K562 (cell line): ENCODE data around the gene ACBD6. TPM values are rescaled to one million over a fixed set of nuclear protein-coding genes. Genes with fewer than 3 reads are reported as not detected.

Source experiments
- BMI1 ChIP-seq: fragments of 150-350 bp; IDR thresholded peaks from 2 replicates; pipeline ENCODE4 v1.6.1; 2014; ENCODE audit warnings: low read length
- BRD9 ChIP-seq: fragments of 450-650 bp; IDR thresholded peaks from 2 replicates; pipeline ENCODE4 v1.6.1; 2018; ENCODE audit warnings: low read depth; ENCODE audit not compliant: partially characterized antibody
- FOXK2 ChIP-seq, 2 experiments: fragments of 450-650 bp; IDR thresholded peaks in 1 of 2; conservative IDR thresholded peaks in 1 of 2; 2 replicates each; pipeline ENCODE4 v1.6.1; 2016; ENCODE audit warnings: low read depth in 2 of 2, mild to moderate bottlenecking in 1 of 2
- FOXM1 ChIP-seq, 2 experiments: fragments of 450-650 bp in 1 of 2; sonication (generic) in 1 of 2; formaldehyde crosslinking in 1 of 2; IDR thresholded peaks; 2 replicates each; pipeline versions ENCODE4 v1.6.1 to v1.9.0; 2017 to 2022; ENCODE audit warnings: low read depth in 2 of 2, mild to moderate bottlenecking in 2 of 2, missing genetic modification reagents in 1 of 2, moderate library complexity in 1 of 2
- GATA2 ChIP-seq: sonication (generic); formaldehyde crosslinking; IDR thresholded peaks from 2 replicates; pipeline ENCODE4 v1.4.0; 2020; ENCODE audit warnings: mild to moderate bottlenecking, missing genetic modification reagents
- HIVEP1 ChIP-seq: fragments of 250-450 bp; sonication (Bioruptor Pico); IDR thresholded peaks from 2 replicates; pipeline ENCODE4 v1.4.0; 2020; ENCODE audit warnings: mild to moderate bottlenecking
- HLTF ChIP-seq: fragments of 450-650 bp; IDR thresholded peaks from 2 replicates; pipeline ENCODE4 v1.6.1; 2016
- MITF ChIP-seq: IDR thresholded peaks from 2 replicates; pipeline ENCODE4 v1.6.1; 2014; ENCODE audit warnings: antibody characterized with exemption
- NR0B1 ChIP-seq: fragments of 450-650 bp; IDR thresholded peaks from one replicate; pipeline ENCODE4 v1.6.1; 2018; ENCODE audit warnings: mild to moderate bottlenecking, moderate library complexity; ENCODE audit not compliant: partially characterized antibody
- NR3C1 ChIP-seq: sonication (generic); formaldehyde crosslinking; IDR thresholded peaks from 2 replicates; pipeline ENCODE4 v1.8.1; 2022; ENCODE audit warnings: missing genetic modification reagents
- RAD21 ChIP-seq, 2 experiments: fragments of 250-450 bp in 1 of 2; fragments of 450-650 bp in 1 of 2; sonication (Bioruptor Pico) in 1 of 2; formaldehyde crosslinking in 1 of 2; IDR thresholded peaks in 1 of 2; conservative IDR thresholded peaks in 1 of 2; 2 replicates each; pipeline versions ENCODE4 v1.4.0 to v1.8.0; 2020 to 2022; ENCODE audit warnings: mild to moderate bottlenecking in 2 of 2, moderate library complexity in 1 of 2
- STAG1 ChIP-seq: sonication (generic); formaldehyde crosslinking; IDR thresholded peaks from 2 replicates; pipeline ENCODE4 v1.5.0; 2020; ENCODE audit warnings: missing genetic modification reagents, borderline replicate concordance
- ZFP36 ChIP-seq: fragments of 150-350 bp; IDR thresholded peaks from 2 replicates; pipeline ENCODE4 v1.6.1; 2018; ENCODE audit warnings: low read length, low read depth; ENCODE audit not compliant: partially characterized antibody
- ZFX ChIP-seq: sonication (generic); formaldehyde crosslinking; IDR thresholded peaks from 2 replicates; pipeline ENCODE4 v1.8.0; 2022; ENCODE audit warnings: mild to moderate bottlenecking, missing genetic modification reagents, moderate library complexity
- ZNF140 ChIP-seq: fragments of 250-450 bp; sonication (Bioruptor Pico); IDR thresholded peaks from 2 replicates; pipeline ENCODE4 v1.8.0; 2021; ENCODE audit warnings: moderate library complexity, mild to moderate bottlenecking, inconsistent platforms
- polyA plus RNA-seq, 8 experiments: library from polyadenylated mRNA; depleted of rRNA in 4 of 8; stranded (reverse) in 5 of 8; unstranded in 3 of 8; fragments of >200 nt; fragmentation: Nextera tagmentation in 2 of 8; fragmentation: Illumina TruSeq in 1 of 8; extraction: Ambion mirVana in 2 of 8; extraction: Trizol in 1 of 8; gene quantifications; 2 replicates each; pipeline versions ENCODE4 v1.2.1 to v1.2.3, GENCODE V29; 2011 to 2014; ENCODE audit warnings: inconsistent platforms in 1 of 8, missing spikeins in 1 of 8
- total RNA-seq, 7 experiments: library from RNA; depleted of rRNA in 6 of 7; stranded (reverse); fragments of >200 nt in 6 of 7; fragmentation: Illumina TruSeq in 2 of 7; extraction: Trizol in 2 of 7; gene quantifications; 2 replicates each; pipeline versions ENCODE4 v1.2.1 to v1.2.3, GENCODE V29; 2011 to 2021; ENCODE audit warnings: low replicate concordance in 1 of 7
- TF ChIP-seq, protein P1 (sequence below): fragments of 200-800 bp; sonication (Bioruptor generic); IDR thresholded peaks from 2 replicates; pipeline ENCODE4 v1.6.1; 2016; ENCODE audit warnings: missing genetic modification characterization, missing compliant biosample characterization
- TF ChIP-seq, protein P2 (sequence below), 3 experiments: IDR thresholded peaks in 2 of 3; conservative IDR thresholded peaks in 1 of 3; 2 replicates each; pipeline ENCODE4 v1.5.1; 2011 to 2012; ENCODE audit warnings: low read length in 3 of 3, mild to moderate bottlenecking in 3 of 3, control low read depth in 2 of 3, improper control_type of control experiment in 1 of 3, inconsistent platforms in 1 of 3, low read depth in 1 of 3, mixed read lengths in 1 of 3, moderate library complexity in 1 of 3; ENCODE audit not compliant: insufficient read depth in 2 of 3

The ACBD6 gene
- total and polyA plus RNA-seq, 9 of the 15 experiments (the other 6 are each of a cell fraction or from before 2014, with no cell fraction given), result 16.9 to 107 (median 77.7) TPM

- TF ChIP-seq, protein P1, sequence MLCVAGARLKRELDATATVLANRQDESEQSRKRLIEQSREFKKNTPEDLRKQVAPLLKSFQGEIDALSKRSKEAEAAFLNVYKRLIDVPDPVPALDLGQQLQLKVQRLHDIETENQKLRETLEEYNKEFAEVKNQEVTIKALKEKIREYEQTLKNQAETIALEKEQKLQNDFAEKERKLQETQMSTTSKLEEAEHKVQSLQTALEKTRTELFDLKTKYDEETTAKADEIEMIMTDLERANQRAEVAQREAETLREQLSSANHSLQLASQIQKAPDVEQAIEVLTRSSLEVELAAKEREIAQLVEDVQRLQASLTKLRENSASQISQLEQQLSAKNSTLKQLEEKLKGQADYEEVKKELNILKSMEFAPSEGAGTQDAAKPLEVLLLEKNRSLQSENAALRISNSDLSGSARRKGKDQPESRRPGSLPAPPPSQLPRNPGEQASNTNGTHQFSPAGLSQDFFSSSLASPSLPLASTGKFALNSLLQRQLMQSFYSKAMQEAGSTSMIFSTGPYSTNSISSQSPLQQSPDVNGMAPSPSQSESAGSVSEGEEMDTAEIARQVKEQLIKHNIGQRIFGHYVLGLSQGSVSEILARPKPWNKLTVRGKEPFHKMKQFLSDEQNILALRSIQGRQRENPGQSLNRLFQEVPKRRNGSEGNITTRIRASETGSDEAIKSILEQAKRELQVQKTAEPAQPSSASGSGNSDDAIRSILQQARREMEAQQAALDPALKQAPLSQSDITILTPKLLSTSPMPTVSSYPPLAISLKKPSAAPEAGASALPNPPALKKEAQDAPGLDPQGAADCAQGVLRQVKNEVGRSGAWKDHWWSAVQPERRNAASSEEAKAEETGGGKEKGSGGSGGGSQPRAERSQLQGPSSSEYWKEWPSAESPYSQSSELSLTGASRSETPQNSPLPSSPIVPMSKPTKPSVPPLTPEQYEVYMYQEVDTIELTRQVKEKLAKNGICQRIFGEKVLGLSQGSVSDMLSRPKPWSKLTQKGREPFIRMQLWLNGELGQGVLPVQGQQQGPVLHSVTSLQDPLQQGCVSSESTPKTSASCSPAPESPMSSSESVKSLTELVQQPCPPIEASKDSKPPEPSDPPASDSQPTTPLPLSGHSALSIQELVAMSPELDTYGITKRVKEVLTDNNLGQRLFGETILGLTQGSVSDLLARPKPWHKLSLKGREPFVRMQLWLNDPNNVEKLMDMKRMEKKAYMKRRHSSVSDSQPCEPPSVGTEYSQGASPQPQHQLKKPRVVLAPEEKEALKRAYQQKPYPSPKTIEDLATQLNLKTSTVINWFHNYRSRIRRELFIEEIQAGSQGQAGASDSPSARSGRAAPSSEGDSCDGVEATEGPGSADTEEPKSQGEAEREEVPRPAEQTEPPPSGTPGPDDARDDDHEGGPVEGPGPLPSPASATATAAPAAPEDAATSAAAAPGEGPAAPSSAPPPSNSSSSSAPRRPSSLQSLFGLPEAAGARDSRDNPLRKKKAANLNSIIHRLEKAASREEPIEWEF, result no peak
- no peak for TF ChIP-seq HLTF
- no peak for TF ChIP-seq GATA2 (CRISPR knock-in tag)
- TF ChIP-seq BMI1, result no peak
- no peak for TF ChIP-seq NR0B1
- TF ChIP-seq NR3C1 (CRISPR knock-in tag), result no peak
- TF ChIP-seq, protein P2, sequence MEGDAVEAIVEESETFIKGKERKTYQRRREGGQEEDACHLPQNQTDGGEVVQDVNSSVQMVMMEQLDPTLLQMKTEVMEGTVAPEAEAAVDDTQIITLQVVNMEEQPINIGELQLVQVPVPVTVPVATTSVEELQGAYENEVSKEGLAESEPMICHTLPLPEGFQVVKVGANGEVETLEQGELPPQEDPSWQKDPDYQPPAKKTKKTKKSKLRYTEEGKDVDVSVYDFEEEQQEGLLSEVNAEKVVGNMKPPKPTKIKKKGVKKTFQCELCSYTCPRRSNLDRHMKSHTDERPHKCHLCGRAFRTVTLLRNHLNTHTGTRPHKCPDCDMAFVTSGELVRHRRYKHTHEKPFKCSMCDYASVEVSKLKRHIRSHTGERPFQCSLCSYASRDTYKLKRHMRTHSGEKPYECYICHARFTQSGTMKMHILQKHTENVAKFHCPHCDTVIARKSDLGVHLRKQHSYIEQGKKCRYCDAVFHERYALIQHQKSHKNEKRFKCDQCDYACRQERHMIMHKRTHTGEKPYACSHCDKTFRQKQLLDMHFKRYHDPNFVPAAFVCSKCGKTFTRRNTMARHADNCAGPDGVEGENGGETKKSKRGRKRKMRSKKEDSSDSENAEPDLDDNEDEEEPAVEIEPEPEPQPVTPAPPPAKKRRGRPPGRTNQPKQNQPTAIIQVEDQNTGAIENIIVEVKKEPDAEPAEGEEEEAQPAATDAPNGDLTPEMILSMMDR (IDR thresholded peaks at IDR 0.05 in 2 of 3, conservative IDR thresholded peaks at IDR 0.05 in 1 of 3; ENCODE audit: insufficient read depth in 2 of 3, low read depth in 1 of 3, low read length in 3 of 3), result peak; percentile 64 to 82 (median 73); a peak in 5 of 6 replicates
- TF ChIP-seq FOXK2 (conservative IDR thresholded peaks at IDR 0.05 in 1 of 2, IDR thresholded peaks at IDR 0.05 in 1 of 2; ENCODE audit: low read depth in 2 of 2), result 0 out of 4 replicates have a peak, but pooled peaks have one; percentile 49 to 58
- no peak for TF ChIP-seq HIVEP1 (CRISPR knock-in tag)
- no peak for TF ChIP-seq ZFP36
- TF ChIP-seq BRD9, result no peak
- no peak for TF ChIP-seq ZFX (CRISPR knock-in tag)
- no peak for TF ChIP-seq FOXM1 (IDR thresholded peaks at IDR 0.05; ENCODE audit: low read depth)
- no peak for TF ChIP-seq FOXM1 (CRISPR knock-in tag; IDR thresholded peaks at IDR 0.05; ENCODE audit: low read depth)
- TF ChIP-seq MITF, result no peak
- no peak for TF ChIP-seq ZNF140 (CRISPR knock-in tag)
- peak; percentile 49 to 64; a peak in 3 of 4 replicates for TF ChIP-seq RAD21 (CRISPR knock-in tag; conservative IDR thresholded peaks at IDR 0.05 in 1 of 2, IDR thresholded peaks at IDR 0.05 in 1 of 2)
- no peak for TF ChIP-seq STAG1 (CRISPR knock-in tag)
Observed at GRCh38 chr1:180482425-180483275, 19.7 kb downstream of the ACBD6 start (continued).
